COLO668 (cell line): ENCODE measurements around the gene RIT1.

Experiments
- DNase-seq: peaks from one replicate; lab custom pipeline; 2025; ENCODE audit not compliant: unreplicated experiment; lab: John Stamatoyannopoulos, UW

The RIT1 gene

GRCh38 chr1:155859234-155859829 lies 51.8 kb downstream of the RIT1 start, which contains the start of gene SYT11:
SYT11 (plus strand) TSS chr1:155859567; CDS start chr1:155859762, 195 bp downstream.
- DNase-seq = peak; percentile 97

GRCh38 chr1:155858800-155859233 lies 52.3 kb downstream of the RIT1 start:
- no peak for DNase-seq

DNA sequence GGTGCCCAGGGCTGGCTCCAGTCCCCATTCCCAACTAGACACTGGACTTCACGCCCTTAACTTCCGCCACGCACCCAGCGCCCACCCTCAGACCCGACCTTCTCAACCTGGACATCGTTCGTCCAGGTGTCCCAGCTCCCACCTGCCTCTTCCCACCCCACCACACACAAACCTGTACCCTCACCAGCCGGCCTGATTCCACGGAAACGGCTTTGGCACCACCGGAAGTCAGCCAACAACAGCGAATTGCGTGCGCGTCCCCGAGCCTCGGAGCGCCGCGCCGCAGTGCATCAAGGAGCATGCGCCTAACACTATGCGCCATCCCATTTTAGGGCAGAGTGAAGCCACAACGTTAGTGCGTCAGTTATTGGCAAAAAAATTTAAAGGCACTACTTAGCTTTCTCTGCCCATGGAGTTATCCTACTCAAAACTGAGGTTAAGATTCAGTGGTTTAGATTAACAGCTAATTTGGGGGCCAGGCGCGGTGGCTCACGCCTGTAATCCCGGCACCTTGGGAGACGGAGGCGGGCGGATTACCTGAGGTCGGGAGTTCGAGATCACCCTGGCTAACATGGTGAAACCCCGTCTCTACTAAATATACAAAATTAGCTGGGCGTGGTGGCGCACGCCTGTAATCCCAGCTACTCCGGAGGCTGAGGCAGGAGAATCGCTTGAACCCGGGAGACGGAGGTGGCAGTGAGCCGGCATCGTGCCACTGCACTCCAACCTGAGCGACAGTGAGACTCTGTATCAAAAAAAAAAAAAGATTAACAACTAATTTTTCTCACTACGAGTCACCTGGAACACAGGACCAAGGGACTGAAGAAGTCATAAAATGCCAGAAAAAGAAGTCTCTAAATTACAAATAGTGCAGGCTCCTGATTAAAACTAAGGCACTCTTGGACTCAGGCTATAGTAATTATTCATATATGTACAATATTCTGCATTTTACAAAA lies 53.9 kb downstream of the RIT1 start, which contains the start of gene GON4L:
TSS of gene GON4L (minus strand) at position 240 of the 956 bp plus-strand sequence. CDS start 3,434 bp downstream, outside the sequence.
- DNase-seq = peak; percentile 96

GRCh38 chr1:155856257-155856974 lies 54.7 kb downstream of the RIT1 start:
- DNase-seq = no peak

- DNase-seq = no peak
Measured at GRCh38 chr1:155850345-155850744, 60.8 kb downstream of the RIT1 start.

DNA sequence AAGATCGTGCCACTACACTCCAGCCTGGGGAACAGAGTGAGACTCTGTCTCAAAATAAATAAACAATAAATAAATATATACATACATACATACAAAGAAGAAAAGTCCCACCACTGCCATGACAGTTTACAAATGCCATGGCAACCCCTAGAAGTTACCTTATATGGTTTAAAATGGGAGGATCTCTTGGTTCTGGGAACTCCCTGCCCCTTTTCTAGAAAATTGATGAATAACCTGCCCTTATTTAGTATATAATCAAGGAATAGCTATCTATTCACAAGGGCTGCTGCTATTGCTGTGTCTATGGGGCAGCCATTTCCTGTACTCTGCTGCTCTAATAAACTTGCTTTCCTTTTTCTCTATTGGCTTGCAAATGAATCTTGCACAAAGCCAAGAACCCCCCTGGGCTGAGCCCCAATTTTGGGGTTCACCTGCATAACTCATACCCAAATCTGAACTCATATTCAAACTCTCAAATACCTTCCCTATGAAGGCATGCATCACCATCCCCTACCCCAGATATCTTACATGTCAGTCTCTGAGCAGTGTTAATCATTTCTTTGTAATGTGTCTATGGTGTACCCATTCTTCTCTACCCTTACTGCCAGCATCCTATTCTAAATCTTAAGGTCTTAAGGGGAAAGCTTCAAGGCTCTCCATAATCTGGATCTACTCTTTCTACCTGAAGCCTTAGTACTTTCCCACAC lies 63.2 kb downstream of the RIT1 start:
- DNase-seq = no peak
